ENCODE data around the gene HOXA3. TPM values are rescaled to one million over a fixed set of nuclear protein-coding genes. Genes with fewer than 3 reads are reported as not detected.

The HOXA3 gene
- total RNA-seq, 1 experiment from 2014 or later = 4.5 TPM

DNA sequence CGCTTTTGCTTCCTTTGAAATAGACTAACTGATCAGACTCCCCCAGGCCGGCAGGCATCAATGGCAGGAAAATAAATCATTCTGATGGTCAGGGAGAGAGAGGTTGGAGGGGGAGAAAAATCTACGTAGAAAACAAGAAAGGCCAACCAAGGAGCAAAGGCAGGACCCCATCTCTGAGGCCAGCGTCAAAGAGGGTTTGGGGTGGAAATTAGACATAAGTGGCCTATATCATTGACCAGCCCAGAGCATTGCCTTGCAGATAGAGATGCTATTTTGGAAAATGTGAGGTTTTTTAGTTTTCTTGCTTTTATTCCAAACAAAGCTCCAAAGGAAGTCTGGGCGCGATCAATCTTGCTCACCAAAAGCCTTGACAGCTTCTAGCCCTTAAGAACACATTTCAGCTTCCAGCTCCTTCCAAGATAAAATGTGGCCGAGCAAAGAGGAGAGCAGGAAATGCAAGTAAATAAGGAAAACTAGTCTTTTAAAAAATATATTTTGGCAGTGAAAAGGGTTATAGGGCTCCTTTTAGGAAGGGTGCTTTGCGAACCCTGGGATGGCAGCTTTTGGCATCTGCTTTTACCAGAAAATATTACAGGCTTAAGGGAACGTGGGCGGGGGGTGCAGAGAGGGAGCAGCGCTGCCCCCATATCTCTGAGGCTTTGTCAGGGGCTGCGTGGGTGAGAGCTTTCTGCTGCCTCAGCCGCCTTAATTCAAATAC, 47.9 kb downstream of the HOXA3 start:
- Histone ChIP-seq H3K36me3 (ENCODE audit: low read depth, low read length) (peaks cover 10% of the 10 kb centered on the region; the same call in 1 of the 2 replicates), H3K4me2 (ENCODE audit: low read length) (no peak overlapping the region), H3K9me2 (replicated peaks; ENCODE audit: low read length) (no peaks in the 10 kb centered on the region), H4K20me1 (ENCODE audit: low read length) (no peaks in the 10 kb centered on the region), H3K27ac (ENCODE audit: low read length) (no peak overlapping the region), H3K4me1 (ENCODE audit: insufficient read depth, low read length) (peaks cover 10% of the 10 kb centered on the region), H3K79me2 (ENCODE audit: low read length) (peaks cover 11% of the 10 kb centered on the region), H2AFZ (ENCODE audit: low read length) (no peak overlapping the region), H3K9me3 (ENCODE audit: low read length) (no peaks in the 10 kb centered on the region), H3F3A (ENCODE audit: low read length, unreplicated experiment) (no peaks in the 10 kb centered on the region), H3K9ac (ENCODE audit: low read length) (no peak overlapping the region), H3K4me3 (ENCODE audit: low read length) (no peak overlapping the region), H3K27me3 (ENCODE audit: low read length) (no peaks in the 10 kb centered on the region)
- CTCF ChIA-PET = no interaction called here
- BruUV-seq (replicated peaks) = no TSS peak
- intact Hi-C loops (cut with micrococcal nuclease) = no loop called here
- POLR2A ChIA-PET (ENCODE audit: unreplicated experiment) = interaction anchor here (0.6 kb wide), 1 partner anchor 82 kb away, joined by 3 read pairs; no protein-coding TSS in a partner anchor
- DNase-seq (no peak), ATAC-seq (no peak)
- TF ChIP-seq EZH2phosphoT487 (IDR thresholded peaks at IDR 0.05; ENCODE audit: borderline replicate concordance, low read length) (no peak), EZH2 (IDR thresholded peaks at IDR 0.05; ENCODE audit: low read length, unreplicated experiment) (no peak), CTCF (conservative IDR thresholded peaks at IDR 0.05; ENCODE audit: low read depth, low read length) (no peak)

DNA sequence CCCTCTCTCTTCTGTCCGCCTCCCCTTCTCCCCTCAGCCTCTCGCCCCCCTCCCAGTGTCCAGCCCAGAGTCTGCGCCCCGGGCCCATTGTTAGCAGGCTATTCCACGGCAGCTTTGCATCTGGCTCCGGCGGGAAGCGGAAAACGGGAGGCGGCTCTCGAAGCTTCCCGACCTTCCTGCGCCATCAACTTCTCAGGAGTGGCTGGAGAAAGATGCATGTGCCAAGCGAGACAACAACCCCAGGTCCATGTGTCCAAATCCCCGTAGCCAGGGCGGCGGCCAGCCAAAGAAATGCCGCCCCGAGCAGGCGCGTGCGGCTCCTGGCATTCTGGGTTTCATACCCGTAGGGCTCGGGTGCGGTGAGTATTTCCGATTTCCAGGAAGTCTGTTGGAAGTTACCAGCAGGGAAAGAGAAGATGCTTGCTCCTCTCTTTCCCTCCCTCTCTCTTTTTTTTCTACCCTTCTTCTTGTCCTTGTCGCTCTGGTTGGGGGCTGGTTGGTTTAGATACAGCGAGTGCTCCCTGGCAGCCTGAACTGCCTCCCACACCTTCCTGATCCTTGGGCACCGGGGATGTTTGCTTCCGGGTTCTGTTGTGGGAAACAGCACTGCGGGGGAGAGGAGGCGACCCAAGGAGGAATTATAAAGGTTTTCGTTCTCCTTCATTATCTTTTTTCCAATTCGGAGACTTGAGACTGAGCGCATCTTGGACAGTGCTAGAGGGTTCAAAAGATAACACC, 48.7 kb downstream of the HOXA3 start:
- Histone ChIP-seq H3K27me3 (ENCODE audit: low read length) (no peaks in the 10 kb centered on the region), H3K27ac (ENCODE audit: low read length) (no peak overlapping the region), H3K36me3 (ENCODE audit: low read depth, low read length) (peaks cover 14% of the 10 kb centered on the region; the same call in 1 of the 2 replicates), H3K4me3 (ENCODE audit: low read length) (no peak overlapping the region), H3K79me2 (ENCODE audit: low read length) (peaks cover 15% of the 10 kb centered on the region), H3F3A (ENCODE audit: low read length, unreplicated experiment) (no peaks in the 10 kb centered on the region), H3K9me2 (replicated peaks; ENCODE audit: low read length) (no peaks in the 10 kb centered on the region), H3K4me1 (ENCODE audit: insufficient read depth, low read length) (peaks cover 11% of the 10 kb centered on the region), H3K9ac (ENCODE audit: low read length) (no peak overlapping the region), H3K9me3 (ENCODE audit: low read length) (no peaks in the 10 kb centered on the region), H2AFZ (ENCODE audit: low read length) (no peak overlapping the region), H3K4me2 (ENCODE audit: low read length) (no peak overlapping the region), H4K20me1 (ENCODE audit: low read length) (no peaks in the 10 kb centered on the region)
- TF ChIP-seq CTCF (conservative IDR thresholded peaks at IDR 0.05; ENCODE audit: low read depth, low read length) (no peak), EZH2 (IDR thresholded peaks at IDR 0.05; ENCODE audit: low read length, unreplicated experiment) (no peak), EZH2phosphoT487 (IDR thresholded peaks at IDR 0.05; ENCODE audit: borderline replicate concordance, low read length) (no peak)
- DNase-seq (no peak), ATAC-seq (no peak)
- BruUV-seq (replicated peaks) = no TSS peak
- ChIA-PET CTCF (no interaction called here), POLR2A (ENCODE audit: unreplicated experiment) (no interaction called here)
- intact Hi-C loops (cut with micrococcal nuclease) = no loop called here

Measured in PC-3 (cell line).